ENCODE results near the gene MGAT2.

DNA sequence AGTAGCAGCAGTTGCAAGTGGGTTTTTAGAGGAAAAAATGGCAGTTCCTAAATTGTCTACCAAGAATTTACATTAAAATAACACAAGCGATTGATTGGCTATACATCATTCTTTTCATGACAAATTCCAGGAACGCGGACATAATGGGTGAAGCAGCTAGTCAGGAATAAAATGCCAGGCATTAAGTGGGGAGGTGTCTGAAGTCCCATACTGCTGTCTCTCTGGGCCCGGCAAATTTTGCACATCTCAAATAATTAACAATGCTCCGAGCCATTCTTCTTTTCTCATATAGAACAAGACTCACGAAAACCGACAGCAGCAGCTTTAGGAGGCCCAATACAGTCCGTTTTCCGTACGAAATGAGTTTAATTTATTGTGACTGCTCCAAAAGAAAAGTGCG lies 869 bp upstream of the MGAT2 start:
- TF ChIP-seq CTCF (conservative IDR thresholded peaks at IDR 0.05 in 1 of 2, IDR thresholded peaks at IDR 0.05 in 1 of 2; ENCODE audit: extremely low read depth in 1 of 2, insufficient read depth in 1 of 2, low read depth in 1 of 2, low read length in 2 of 2) (no peak), EZH2 (IDR thresholded peaks at IDR 0.05; ENCODE audit: borderline replicate concordance, low read length) (no peak)
